Measurements from ENCODE around the gene PKP3.
A peak's percentile ranks its signal among the peaks of the same experiment; 100 is the strongest.
"Not testable (repeated sequence)": the region's sequence is repeated elsewhere in the genome, so short reads cannot be mapped to it uniquely, and the experiment has no call there.

The PKP3 gene

GRCh38 chr11:379205-380094, 14.6 kb upstream of the PKP3 start:
- DNase-seq = no peak

- no peak for DNase-seq
Observed at GRCh38 chr11:380095-380480, 13.9 kb upstream of the PKP3 start.

- no peak for DNase-seq
Observed at GRCh38 chr11:380491-380890, 13.5 kb upstream of the PKP3 start.

GRCh38 chr11:380996-381395, 13.0 kb upstream of the PKP3 start:
- DNase-seq = no peak

- no peak for DNase-seq
Observed at GRCh38 chr11:381501-382072, 12.4 kb upstream of the PKP3 start.

- no peak for DNase-seq
Observed at GRCh38 chr11:382081-382629, 11.9 kb upstream of the PKP3 start.

- no peak for DNase-seq
Observed at GRCh38 chr11:383431-383830, 10.6 kb upstream of the PKP3 start.

- DNase-seq = no peak
Observed at GRCh38 chr11:384511-384910, 9.5 kb upstream of the PKP3 start.

- no peak for DNase-seq
Observed at GRCh38 chr11:385594-386351, 8.2 kb upstream of the PKP3 start.

- no peak for DNase-seq
Observed at GRCh38 chr11:386483-386882, 7.5 kb upstream of the PKP3 start.

GRCh38 chr11:387193-387793, 6.7 kb upstream of the PKP3 start:
- DNase-seq = no peak

- DNase-seq = not testable (repeated sequence)
Observed at GRCh38 chr11:389369-389768, 4.6 kb upstream of the PKP3 start.

- DNase-seq = no peak
Observed at GRCh38 chr11:390175-390574, 3.8 kb upstream of the PKP3 start.

GRCh38 chr11:391117-392017, 2.6 kb upstream of the PKP3 start:
- DNase-seq = no peak

- no peak for DNase-seq
Observed at GRCh38 chr11:392102-392777, 1.8 kb upstream of the PKP3 start.

GRCh38 chr11:393219-394033, 583 bp upstream of the PKP3 start:
- peak; percentile 84 for DNase-seq

GRCh38 chr11:394858-395655, 1.0 kb downstream of the PKP3 start:
- DNase-seq = no peak

- DNase-seq = no peak
Observed at GRCh38 chr11:395866-396265, 1.9 kb downstream of the PKP3 start.

- no peak for DNase-seq
Observed at GRCh38 chr11:396511-396947, 2.5 kb downstream of the PKP3 start.
